Measurements from ENCODE around the gene FOXN3.

Gene FOXN3

GRCh38 chr14:89146274-89146673 lies 270.8 kb downstream of the FOXN3 start:
- no peak for TF ChIP-seq ZFX (IDR thresholded peaks at IDR 0.05; ENCODE audit: borderline replicate concordance)
- TF ChIP-seq CTCF (IDR thresholded peaks at IDR 0.05), result no peak
- H3K27ac ChIP-seq, result no peak overlapping the region

- no peak overlapping the region for H3K27ac ChIP-seq
- TF ChIP-seq CTCF (IDR thresholded peaks at IDR 0.05) (no peak), ZFX (IDR thresholded peaks at IDR 0.05; ENCODE audit: borderline replicate concordance) (no peak)
These were observed 272.4 kb downstream of the FOXN3 start for GRCh38 chr14:89144642-89145041.

GRCh38 chr14:89144066-89144465 lies 273.0 kb downstream of the FOXN3 start:
- no peak overlapping the region for H3K27ac ChIP-seq
- TF ChIP-seq ZFX (IDR thresholded peaks at IDR 0.05; ENCODE audit: borderline replicate concordance) (no peak), CTCF (IDR thresholded peaks at IDR 0.05) (no peak)

GRCh38 chr14:89143595-89143994 lies 273.4 kb downstream of the FOXN3 start:
- TF ChIP-seq ZFX (IDR thresholded peaks at IDR 0.05; ENCODE audit: borderline replicate concordance), result no peak
- no peak for TF ChIP-seq CTCF (IDR thresholded peaks at IDR 0.05)
- no peak overlapping the region for H3K27ac ChIP-seq

- H3K27ac ChIP-seq, result no peak overlapping the region
- no peak for TF ChIP-seq CTCF (IDR thresholded peaks at IDR 0.05)
These were observed 274.7 kb downstream of the FOXN3 start for GRCh38 chr14:89142366-89142765.

GRCh38 chr14:89141862-89142261 lies 275.2 kb downstream of the FOXN3 start:
- H3K27ac ChIP-seq, result no peak overlapping the region
- no peak for TF ChIP-seq ZFX (IDR thresholded peaks at IDR 0.05; ENCODE audit: borderline replicate concordance)

GRCh38 chr14:89140326-89140725 lies 276.7 kb downstream of the FOXN3 start:
- H3K27ac ChIP-seq, result no peak overlapping the region
- TF ChIP-seq CTCF (IDR thresholded peaks at IDR 0.05) (no peak), ZFX (IDR thresholded peaks at IDR 0.05; ENCODE audit: borderline replicate concordance) (no peak)

Data from 22Rv1 (cell line).